ENCODE measurements around the gene EIF1. TPM values are rescaled to one million over a fixed set of nuclear protein-coding genes. Genes with fewer than 3 reads are reported as not detected.
A peak's percentile ranks its signal among the peaks of the same experiment; 100 is the strongest.

EIF1 gene
- total RNA-seq, 1 experiment from 2014 or later: 775 TPM

DNA sequence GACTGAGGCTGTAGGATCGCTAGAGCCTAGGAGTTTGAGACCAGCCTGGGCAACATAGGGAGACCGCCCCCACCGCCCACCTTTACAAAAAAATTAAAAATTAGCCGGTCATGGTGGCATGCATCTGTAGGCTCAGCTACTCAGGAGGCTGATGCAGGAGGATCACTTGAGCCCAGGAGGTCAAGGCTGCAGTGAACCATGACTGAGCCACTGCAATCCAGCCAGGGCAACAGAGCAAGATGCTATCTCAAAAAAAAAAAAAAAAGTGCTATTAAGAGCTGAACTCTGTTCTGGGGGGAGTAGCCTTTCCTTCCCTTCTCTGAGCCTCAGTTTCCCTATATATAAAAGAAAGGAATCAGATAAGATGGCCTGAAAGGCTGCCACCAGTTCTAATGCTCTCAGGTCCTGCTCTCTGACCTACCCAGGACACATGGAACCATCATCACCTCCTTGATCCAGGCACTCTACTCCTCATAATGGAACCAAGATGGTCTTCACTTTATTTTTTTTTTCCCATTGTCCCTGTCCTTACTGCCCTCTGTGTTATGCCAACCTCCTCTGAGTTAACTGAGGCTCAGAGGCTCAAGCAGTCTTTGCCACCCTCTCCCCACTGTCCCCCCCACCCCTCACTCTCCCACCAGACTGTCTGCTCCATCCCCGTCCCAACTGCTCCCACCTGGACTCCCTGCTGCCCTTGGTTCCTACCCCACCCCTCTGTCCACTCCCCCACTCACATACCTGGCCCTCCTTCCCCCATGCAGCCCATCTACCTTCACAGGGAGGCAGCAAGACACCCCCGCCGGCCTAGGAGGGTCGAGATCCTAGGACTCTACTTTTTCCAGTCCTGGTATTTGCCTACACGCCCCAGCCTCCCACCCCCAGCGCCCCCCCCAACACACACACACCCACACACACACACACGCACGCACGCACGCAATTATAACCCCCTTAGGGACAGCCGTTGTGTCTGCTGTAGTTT is 23.8 kb upstream of the EIF1 start:
- Histone ChIP-seq H3K79me2 (ENCODE audit: low read depth) (no peaks in the 10 kb centered on the region), H4K20me1 (ENCODE audit: insufficient read depth) (no peaks in the 10 kb centered on the region), H3K4me1 (replicated peaks; ENCODE audit: insufficient read depth) (peaks cover 26% of the 10 kb centered on the region), H3K9me3 (ENCODE audit: insufficient read depth, low read depth) (no peaks in the 10 kb centered on the region), H2AFZ (no peak overlapping the region), H3K4me3 (peak overlapping the region; percentile 46; the same call in 1 of the 2 replicates), H3F3A (ENCODE audit: insufficient read depth, low read depth) (peaks cover 4% of the 10 kb centered on the region; the same call in 1 of the 2 replicates), H3K36me3 (ENCODE audit: low read depth) (no peaks in the 10 kb centered on the region), H3K4me2 (peak overlapping the region; percentile 100), H3K9me2 (ENCODE audit: insufficient read depth) (no peaks in the 10 kb centered on the region), H3K27ac (no peak overlapping the region), H3K27me3 (ENCODE audit: insufficient read depth, low read depth) (no peaks in the 10 kb centered on the region)
- intact Hi-C loops (cut with micrococcal nuclease; ENCODE audit: unreplicated experiment): loop anchor here (5.0 to 10.0 kb wide), 3 partner anchors 248 to 1310 kb away; no protein-coding TSS in a partner anchor
- POLR2A ChIA-PET (ENCODE audit: unreplicated experiment): interaction anchor here (1.1 kb wide), 1 partner anchor 12 kb away, joined by 3 read pairs; no protein-coding TSS in a partner anchor
- BruUV-seq (replicated peaks): no TSS peak
- CTCF ChIA-PET: interaction anchor here (0.6 to 2.8 kb wide), 11 partner anchors 11 to 1250 kb away, joined by 3 to 15 read pairs (median 4); partner anchors contain the start of gene EIF1
- no peak for TF ChIP-seq EZH2 (IDR thresholded peaks at IDR 0.05; ENCODE audit: low read depth)
- no peak for TF ChIP-seq CTCF (conservative IDR thresholded peaks at IDR 0.05)
- no peak for DNase-seq

DNA sequence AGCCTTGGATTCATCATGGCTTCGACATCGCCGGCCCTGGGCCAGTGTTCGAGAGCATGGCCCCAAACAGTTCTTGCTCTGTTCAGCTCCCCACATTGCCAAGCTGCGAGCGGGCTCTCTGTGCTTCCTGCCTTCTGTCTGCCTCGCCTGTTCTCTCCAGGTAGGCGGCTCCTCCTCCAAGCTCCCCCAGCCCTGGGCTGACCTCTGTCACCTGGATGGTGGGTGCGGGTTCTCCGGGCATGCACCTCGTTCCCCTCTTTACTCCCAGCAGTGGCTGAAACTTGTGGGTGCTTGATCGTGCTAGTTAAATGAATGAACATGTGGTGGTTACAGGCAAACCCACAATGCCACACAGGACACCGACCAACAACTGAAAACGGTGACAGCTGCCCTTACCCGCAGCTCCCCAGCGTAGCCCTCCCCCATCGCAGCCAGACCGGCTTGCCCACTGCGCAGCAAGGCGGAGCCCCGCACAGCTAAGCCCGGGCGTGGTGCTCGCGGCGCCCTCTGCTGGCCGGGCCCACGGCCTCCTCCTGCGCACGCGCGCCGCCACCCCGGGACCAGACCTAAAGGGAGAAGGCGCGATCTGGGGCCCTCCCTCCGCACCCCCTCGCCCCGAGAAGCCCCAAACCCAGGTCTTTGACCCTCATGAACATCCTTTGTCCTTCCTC is 23.0 kb upstream of the EIF1 start:
- POLR2A ChIA-PET (ENCODE audit: unreplicated experiment): interaction anchor here (0.5 to 1.1 kb wide), 2 partner anchors 13 to 163 kb away, joined by 3 read pairs; no protein-coding TSS in a partner anchor
- Histone ChIP-seq H2AFZ (peak overlapping the region; percentile 78), H3K36me3 (ENCODE audit: low read depth) (no peaks in the 10 kb centered on the region), H3K4me1 (replicated peaks; ENCODE audit: insufficient read depth) (peaks cover 26% of the 10 kb centered on the region), H3K4me2 (peak overlapping the region; percentile 100), H3K79me2 (ENCODE audit: low read depth) (no peaks in the 10 kb centered on the region), H4K20me1 (ENCODE audit: insufficient read depth) (no peaks in the 10 kb centered on the region), H3K4me3 (peak overlapping the region; percentile 46; the same call in 1 of the 2 replicates), H3K9me2 (ENCODE audit: insufficient read depth) (no peaks in the 10 kb centered on the region), H3K27me3 (ENCODE audit: insufficient read depth, low read depth) (no peaks in the 10 kb centered on the region), H3F3A (ENCODE audit: insufficient read depth, low read depth) (peaks cover 4% of the 10 kb centered on the region; the same call in 1 of the 2 replicates), H3K9me3 (ENCODE audit: insufficient read depth, low read depth) (no peaks in the 10 kb centered on the region), H3K27ac (peak overlapping the region; percentile 29; the same call in 1 of the 2 replicates)
- intact Hi-C loops (cut with micrococcal nuclease; ENCODE audit: unreplicated experiment): loop anchor here (2.0 to 10.0 kb wide), 5 partner anchors 248 to 1311 kb away; no protein-coding TSS in a partner anchor
- no TSS peak for BruUV-seq (replicated peaks)
- CTCF ChIA-PET: interaction anchor here (0.6 to 2.8 kb wide), 14 partner anchors 12 to 1553 kb away, joined by 3 to 15 read pairs (median 4); partner anchors contain the start of gene EIF1
- DNase-seq: peak; percentile 75 to 90
- TF ChIP-seq EZH2 (IDR thresholded peaks at IDR 0.05; ENCODE audit: low read depth) (no peak), CTCF (conservative IDR thresholded peaks at IDR 0.05) (peak; percentile 91)

GRCh38 chr17:41666237-41666641 is 22.4 kb upstream of the EIF1 start:
- Histone ChIP-seq H4K20me1 (ENCODE audit: insufficient read depth) (no peaks in the 10 kb centered on the region), H3K4me3 (peak overlapping the region; percentile 46; the same call in 1 of the 2 replicates), H3K9me2 (ENCODE audit: insufficient read depth) (no peaks in the 10 kb centered on the region), H2AFZ (peak overlapping the region; percentile 78), H3K27me3 (ENCODE audit: insufficient read depth, low read depth) (no peaks in the 10 kb centered on the region), H3K36me3 (ENCODE audit: low read depth) (no peaks in the 10 kb centered on the region), H3K79me2 (ENCODE audit: low read depth) (no peaks in the 10 kb centered on the region), H3K27ac (peak overlapping the region; percentile 29; the same call in 1 of the 2 replicates), H3K9me3 (ENCODE audit: insufficient read depth, low read depth) (no peaks in the 10 kb centered on the region), H3K4me1 (replicated peaks; ENCODE audit: insufficient read depth) (peaks cover 26% of the 10 kb centered on the region), H3F3A (ENCODE audit: insufficient read depth, low read depth) (peaks cover 4% of the 10 kb centered on the region; the same call in 1 of the 2 replicates), H3K4me2 (peak overlapping the region; percentile 100)
- ChIA-PET POLR2A (ENCODE audit: unreplicated experiment) (interaction anchor here (0.6 to 1.1 kb wide), 2 partner anchors 14 to 18 kb away, joined by 3 read pairs; no protein-coding TSS in a partner anchor), CTCF (interaction anchor here (0.7 to 2.8 kb wide), 9 partner anchors 18 to 1553 kb away, joined by 3 to 15 read pairs (median 3); no protein-coding TSS in a partner anchor)
- peak in 1 of 2 experiments; percentile 36 for DNase-seq
- BruUV-seq (replicated peaks): no TSS peak
- TF ChIP-seq CTCF (conservative IDR thresholded peaks at IDR 0.05): peak; percentile 40
- no peak for TF ChIP-seq EZH2 (IDR thresholded peaks at IDR 0.05; ENCODE audit: low read depth)
- intact Hi-C loops (cut with micrococcal nuclease; ENCODE audit: unreplicated experiment): loop anchor here (2.0 to 10.0 kb wide), 5 partner anchors 249 to 1311 kb away; no protein-coding TSS in a partner anchor
